ENCODE measurements around the gene BPIFA1. TPM values are rescaled to one million over a fixed set of nuclear protein-coding genes. Genes with fewer than 3 reads are reported as not detected.

The BPIFA1 gene
- total and polyA plus RNA-seq, 4 donors: 0.48 to 153 (median 36.4) TPM

GRCh38 chr20:33282991-33283555 is 47.3 kb downstream of the BPIFA1 start, which contains the start of gene BPIFB1:
BPIFB1 (plus strand) TSS chr20:33283214; CDS start chr20:33286074, 2,860 bp downstream.
- H3K9ac ChIP-seq (ENCODE audit: insufficient read depth in 1 of 2, low read length in 2 of 2): no peak within 1 kb of the TSS
- no peak for DNase-seq
- 76 to 88% methylated on average over 13 of the region's 13 CpGs for WGBS, 2 donors
- H3K4me3 ChIP-seq: no peak within 1 kb of the TSS
- no peak for TF ChIP-seq CTCF (IDR thresholded peaks at IDR 0.05; ENCODE audit: control extremely low read depth, extremely low read depth)
- no peaks in the 10 kb centered on the region for H3K4me1 ChIP-seq (ENCODE audit: control insufficient read depth in 5 of 5, insufficient read depth in 5 of 5, low read length in 5 of 5)
- H3K27me3 ChIP-seq (ENCODE audit: control insufficient read depth in 3 of 3, insufficient read depth in 3 of 3, low read length in 2 of 3): no peaks in the 10 kb centered on the region
- no peak for ATAC-seq (ENCODE audit: insufficient read depth, low FRiP score)
- peaks cover 0 to 4% (median 0%) of the 10 kb centered on the region in 4 donors for H3K9me3 ChIP-seq (ENCODE audit: control insufficient read depth in 4 of 4, insufficient read depth in 3 of 4, low read length in 3 of 4)
- no peaks in the 10 kb centered on the region for H3K36me3 ChIP-seq (ENCODE audit: control insufficient read depth in 4 of 4, insufficient read depth in 4 of 4, low read length in 4 of 4)
- no peak within 1 kb of the TSS for H3K27ac ChIP-seq (ENCODE audit: low read depth in 1 of 2, low read length in 1 of 2)

- WGBS, 2 donors: 82 to 83% methylated on average over 4 of the region's 4 CpGs
- no peaks in the 10 kb centered on the region for H3K27me3 ChIP-seq (ENCODE audit: control insufficient read depth in 3 of 3, insufficient read depth in 3 of 3, low read length in 2 of 3)
- DNase-seq: no peak
Measured at GRCh38 chr20:33284284-33284683, 48.5 kb downstream of the BPIFA1 start.

GRCh38 chr20:33284937-33285336 is 49.1 kb downstream of the BPIFA1 start:
- no peak for DNase-seq

More at GRCh38 chr20:33284284-33284683, 48.5 kb downstream of the BPIFA1 start:
- Histone ChIP-seq H3K36me3 (ENCODE audit: control insufficient read depth in 4 of 4, insufficient read depth in 4 of 4, low read length in 4 of 4) (no peaks in the 10 kb centered on the region), H3K4me3 (no peak overlapping the region), H3K27ac (ENCODE audit: low read depth in 1 of 2, low read length in 1 of 2) (no peak overlapping the region), H3K9ac (ENCODE audit: insufficient read depth in 1 of 2, low read length in 2 of 2) (no peak overlapping the region), H3K9me3 (ENCODE audit: control insufficient read depth in 4 of 4, insufficient read depth in 3 of 4, low read length in 3 of 4) (peaks cover 0 to 4% (median 0%) of the 10 kb centered on the region in 4 donors), H3K4me1 (ENCODE audit: control insufficient read depth in 5 of 5, insufficient read depth in 5 of 5, low read length in 5 of 5) (no peaks in the 10 kb centered on the region)
- ATAC-seq (ENCODE audit: insufficient read depth, low FRiP score): no peak
- no peak for TF ChIP-seq CTCF (IDR thresholded peaks at IDR 0.05; ENCODE audit: control extremely low read depth, extremely low read depth)

More at GRCh38 chr20:33284937-33285336, 49.1 kb downstream of the BPIFA1 start:
- Histone ChIP-seq H3K4me3 (no peak overlapping the region), H3K9ac (ENCODE audit: insufficient read depth in 1 of 2, low read length in 2 of 2) (no peak overlapping the region), H3K36me3 (ENCODE audit: control insufficient read depth in 4 of 4, insufficient read depth in 4 of 4, low read length in 4 of 4) (no peaks in the 10 kb centered on the region), H3K27ac (ENCODE audit: low read depth in 1 of 2, low read length in 1 of 2) (no peak overlapping the region), H3K4me1 (ENCODE audit: control insufficient read depth in 5 of 5, insufficient read depth in 5 of 5, low read length in 5 of 5) (no peaks in the 10 kb centered on the region), H3K27me3 (ENCODE audit: control insufficient read depth in 3 of 3, insufficient read depth in 3 of 3, low read length in 2 of 3) (peaks cover 0 to 2% (median 0%) of the 10 kb centered on the region in 3 donors), H3K9me3 (ENCODE audit: control insufficient read depth in 4 of 4, insufficient read depth in 3 of 4, low read length in 3 of 4) (peaks cover 0 to 4% (median 0%) of the 10 kb centered on the region in 4 donors)
- WGBS, 2 donors: 62 to 63% methylated on average over 2 of the region's 2 CpGs
- no peak for TF ChIP-seq CTCF (IDR thresholded peaks at IDR 0.05; ENCODE audit: control extremely low read depth, extremely low read depth)
- ATAC-seq (ENCODE audit: insufficient read depth, low FRiP score): no peak

All from lung (tissue), 12 donors.